IPS DF 19.7 (cell line): Measurements from ENCODE around the gene SEC14L3.
"Not testable (repeated sequence)": the region's sequence is repeated elsewhere in the genome, so short reads cannot be mapped to it uniquely, and the experiment has no call there.

Experiments used
- DNase-seq: peaks from one replicate; pipeline ENCODE4 v3.0.0-alpha.2; 2013; ENCODE audit warnings: low read depth, low spot score

SEC14L3 gene

GRCh38 chr22:30486118-30486517 lies 14.3 kb upstream of the SEC14L3 start:
- DNase-seq, result no peak

- DNase-seq, result no peak
Observed at GRCh38 chr22:30485362-30485988, 13.7 kb upstream of the SEC14L3 start.

- DNase-seq, result no peak
Observed at GRCh38 chr22:30483169-30483568, 11.4 kb upstream of the SEC14L3 start.

DNA sequence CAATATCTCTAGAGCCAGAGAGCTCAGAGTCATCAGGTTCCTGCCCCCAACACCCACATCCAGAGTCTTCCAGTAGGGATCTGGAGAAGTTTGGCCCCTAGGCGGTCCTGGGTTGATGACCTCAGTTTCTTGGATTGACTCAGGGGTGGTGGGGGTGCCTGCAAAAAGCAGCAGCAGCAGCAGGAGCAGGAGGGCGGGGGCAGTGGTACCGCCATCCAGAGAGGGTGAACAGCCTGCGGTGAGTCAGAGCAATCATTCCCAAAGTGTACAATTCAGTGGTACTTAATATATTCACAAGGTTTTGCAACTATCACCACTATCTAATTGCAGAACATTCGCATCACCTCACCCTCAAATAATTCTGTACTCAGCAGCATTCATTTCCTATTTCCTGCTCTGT lies 9.9 kb upstream of the SEC14L3 start:
- DNase-seq, result no peak

- DNase-seq, result no peak
Observed at GRCh38 chr22:30479981-30480380, 8.2 kb upstream of the SEC14L3 start.

GRCh38 chr22:30474683-30475424 lies 3.0 kb upstream of the SEC14L3 start:
- no peak for DNase-seq

- no peak for DNase-seq
Observed at GRCh38 chr22:30474121-30474520, 2.3 kb upstream of the SEC14L3 start.

GRCh38 chr22:30472994-30473720 lies 1.3 kb upstream of the SEC14L3 start:
- DNase-seq, result no peak

DNA sequence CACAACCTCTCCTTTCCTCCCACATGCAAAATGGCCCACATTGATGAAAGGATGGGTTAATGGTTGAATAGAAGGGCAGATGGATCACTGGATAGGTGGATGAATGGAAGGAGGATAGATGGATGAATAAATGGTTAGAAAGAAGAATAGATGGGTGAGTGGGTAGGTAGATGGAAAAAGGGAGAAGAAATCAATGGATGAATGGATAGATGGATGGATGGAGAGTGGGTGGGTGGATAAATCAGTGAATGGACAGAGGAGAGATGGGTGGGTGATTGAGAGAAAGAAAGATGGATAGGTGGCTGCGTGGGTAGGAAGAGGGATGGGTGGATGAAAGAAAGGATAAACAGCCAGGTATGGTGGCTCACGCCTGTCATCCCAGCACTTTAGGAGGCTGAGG lies 1.2 kb downstream of the SEC14L3 start:
- no peak for DNase-seq

DNA sequence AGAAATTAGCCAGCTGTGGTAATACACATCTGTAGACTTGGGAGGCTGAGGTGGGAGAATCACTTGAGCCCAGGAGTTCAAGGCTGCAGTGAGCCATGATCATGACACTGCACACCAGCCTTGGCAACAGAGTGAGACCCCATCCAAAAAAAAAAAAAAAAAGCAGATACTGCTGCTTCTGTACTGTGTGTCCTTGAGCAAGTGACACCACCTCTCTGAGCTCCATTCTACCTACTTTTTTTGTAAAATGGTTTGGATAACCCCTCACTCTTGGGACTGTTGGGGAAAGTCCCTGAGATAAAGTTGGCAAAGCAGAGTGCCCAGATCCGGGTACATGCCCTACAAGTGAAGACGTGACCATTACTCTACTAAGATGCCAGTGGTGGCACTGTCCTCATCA lies 2.7 kb downstream of the SEC14L3 start:
- DNase-seq, result no peak

GRCh38 chr22:30460555-30460954 lies 11.3 kb downstream of the SEC14L3 start:
- DNase-seq, result not testable (repeated sequence)

DNA sequence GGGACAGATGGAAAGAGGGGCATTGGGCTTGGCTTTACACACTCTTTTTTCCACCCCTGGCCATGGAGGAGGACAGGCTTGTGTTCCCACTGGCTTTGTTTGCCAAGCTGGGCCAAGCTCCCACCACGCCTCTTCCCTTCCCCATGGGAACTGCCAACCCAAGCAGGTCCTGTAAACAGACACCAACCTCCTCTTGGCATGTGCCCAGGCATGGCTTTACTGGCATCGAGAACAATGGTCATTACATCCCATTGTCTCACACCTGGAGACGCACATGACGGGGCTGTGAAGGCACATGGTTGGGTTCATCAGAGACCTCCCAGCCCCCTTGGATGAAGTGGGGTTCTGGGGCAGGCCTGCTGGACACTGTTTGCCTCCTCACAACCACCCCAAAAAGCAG lies 11.7 kb downstream of the SEC14L3 start:
- DNase-seq, result no peak

DNA sequence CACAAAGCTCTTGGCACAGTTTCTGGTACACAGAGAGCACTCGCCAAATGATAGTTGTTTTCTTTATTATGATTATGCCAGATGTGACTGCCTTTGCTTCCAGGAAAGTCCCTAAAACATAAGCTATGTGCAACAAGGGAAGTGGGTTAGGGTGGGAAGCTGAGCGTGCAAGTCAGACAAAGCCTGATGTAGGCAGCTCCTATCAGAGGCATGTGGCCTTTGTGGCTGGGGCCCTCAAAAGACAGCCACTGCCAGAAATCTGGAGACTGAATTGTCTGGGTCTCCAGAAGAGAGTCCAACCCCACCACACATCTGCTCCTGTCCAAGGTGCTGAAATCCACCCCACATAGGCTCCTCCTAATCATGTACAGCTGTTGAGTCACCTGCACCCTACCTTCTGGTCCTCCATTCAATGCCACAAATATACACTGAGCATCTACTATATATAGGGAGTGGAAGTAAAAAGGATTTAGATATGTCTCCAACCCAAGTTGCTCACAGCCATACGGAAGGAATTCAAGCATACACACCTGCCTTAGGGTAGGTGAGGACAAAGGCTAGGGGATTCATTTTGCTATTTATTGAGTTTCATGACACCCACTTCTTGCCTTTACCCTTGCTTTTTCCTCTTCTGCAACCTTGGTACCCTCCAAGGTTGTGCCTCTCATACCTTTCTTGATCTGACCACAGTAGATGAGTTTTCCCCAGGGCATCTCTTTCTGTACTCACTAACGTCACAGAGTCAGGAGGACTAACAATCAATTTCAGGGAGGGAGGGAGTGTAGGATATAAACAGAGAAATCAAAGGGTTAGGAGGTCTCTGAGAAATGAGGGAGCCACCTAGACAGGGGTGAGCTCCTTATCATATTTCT lies 12.4 kb downstream of the SEC14L3 start:
- DNase-seq, result no peak

- no peak for DNase-seq
Observed at GRCh38 chr22:30457981-30458380, 13.8 kb downstream of the SEC14L3 start.

DNA sequence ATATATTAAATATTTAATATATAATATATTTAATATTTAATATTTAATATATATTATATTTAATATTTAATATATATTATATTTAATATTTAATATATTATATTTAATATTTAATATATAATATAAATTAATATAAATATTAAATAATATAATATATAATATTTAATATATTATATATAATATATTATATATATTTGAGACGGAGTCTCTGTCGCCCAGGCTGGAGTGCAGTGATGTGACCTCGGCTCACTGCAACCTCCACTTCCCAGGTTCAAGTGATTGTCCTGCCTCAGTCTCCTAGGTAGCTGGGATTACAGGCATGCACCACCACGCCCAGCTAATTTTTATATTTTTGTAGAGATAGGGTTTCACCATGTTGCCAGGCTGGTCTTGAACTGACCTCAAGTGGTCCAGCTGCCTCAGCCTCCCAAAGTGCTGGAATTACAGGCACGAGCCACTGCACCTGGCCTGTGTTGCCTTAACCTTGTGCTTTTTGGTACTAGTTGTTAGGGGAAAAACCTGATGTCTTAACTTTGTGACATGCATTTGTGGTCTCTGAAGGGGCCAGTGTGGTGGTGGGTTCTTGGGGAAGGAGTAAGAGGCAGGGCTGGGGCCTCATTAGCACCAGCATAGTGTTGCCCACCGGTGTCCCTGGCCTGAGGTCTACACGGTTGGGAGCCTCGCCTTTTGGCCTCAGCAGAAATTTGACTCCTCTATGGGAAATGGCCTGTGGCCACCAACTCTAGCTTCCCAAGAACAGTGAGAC lies 16.6 kb downstream of the SEC14L3 start:
- DNase-seq, result no peak

- DNase-seq, result no peak
Observed at GRCh38 chr22:30453731-30454510, 17.9 kb downstream of the SEC14L3 start.

DNA sequence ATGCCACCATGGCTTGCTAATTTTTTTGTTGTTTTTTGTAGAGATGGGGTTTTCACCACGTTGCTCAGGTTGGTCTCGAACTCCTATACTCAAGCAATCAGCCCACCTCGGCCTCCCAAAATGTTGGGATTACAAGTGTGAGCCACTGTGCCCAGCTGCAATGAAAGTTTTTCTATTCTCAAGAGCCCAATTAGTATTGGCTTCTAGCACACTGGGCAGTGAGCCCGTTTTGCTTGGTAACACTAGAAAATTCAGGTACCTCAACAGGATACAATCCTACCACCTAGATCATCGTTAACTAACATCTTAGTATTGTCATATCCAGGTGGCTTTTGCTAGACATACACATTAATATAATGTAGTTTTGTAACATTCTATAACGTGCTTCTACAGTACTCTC lies 19.0 kb downstream of the SEC14L3 start:
- no peak for DNase-seq

DNA sequence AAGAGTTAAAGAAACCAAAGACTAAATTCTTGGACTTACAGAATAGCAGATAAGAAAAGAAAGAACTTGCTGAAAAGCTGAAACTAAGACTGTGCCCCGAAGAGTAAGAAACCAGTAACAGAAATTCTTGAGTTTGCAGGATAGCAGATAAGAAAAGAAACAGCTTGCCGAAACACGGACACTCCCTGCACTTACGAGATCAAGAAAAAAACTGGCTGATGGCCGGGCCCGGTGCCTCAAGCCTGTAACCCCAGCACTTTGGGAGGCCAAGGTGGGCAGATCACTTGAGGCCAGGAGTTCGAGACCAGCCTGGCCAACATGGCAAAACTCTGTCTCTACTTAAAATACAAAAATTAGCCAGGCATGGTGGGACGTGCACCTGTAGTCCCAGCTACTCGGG lies 20.3 kb downstream of the SEC14L3 start:
- DNase-seq, result not testable (repeated sequence)

DNA sequence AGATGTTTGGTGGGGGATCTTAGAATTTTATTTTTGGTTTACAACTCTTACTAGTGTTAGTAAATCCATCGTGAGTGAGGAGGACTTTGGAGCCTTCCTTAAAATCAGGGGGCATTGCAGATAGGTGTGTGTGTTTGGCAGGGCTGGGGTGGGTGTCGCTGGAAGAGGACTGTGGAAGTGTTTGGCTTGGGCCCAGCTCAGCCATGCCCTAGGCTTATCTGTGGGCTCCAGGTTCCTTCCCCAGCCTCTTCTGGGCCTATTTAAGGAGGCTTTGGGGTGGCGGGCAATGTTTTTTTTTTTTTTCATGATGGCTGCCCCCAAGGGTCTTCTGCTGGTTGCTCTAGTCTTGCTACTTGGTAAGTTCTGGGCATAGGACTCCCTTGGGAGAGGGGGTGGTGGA lies 24.2 kb downstream of the SEC14L3 start:
- DNase-seq, result no peak

- no peak for DNase-seq
Observed at GRCh38 chr22:30445438-30446145, 26.2 kb downstream of the SEC14L3 start.
